ENCODE data around the gene CPXM2. TPM values are rescaled to one million over a fixed set of nuclear protein-coding genes. Genes with fewer than 3 reads are reported as not detected.

The CPXM2 gene
- total RNA-seq, 1 donor from 2014 or later = 0.33 TPM

DNA sequence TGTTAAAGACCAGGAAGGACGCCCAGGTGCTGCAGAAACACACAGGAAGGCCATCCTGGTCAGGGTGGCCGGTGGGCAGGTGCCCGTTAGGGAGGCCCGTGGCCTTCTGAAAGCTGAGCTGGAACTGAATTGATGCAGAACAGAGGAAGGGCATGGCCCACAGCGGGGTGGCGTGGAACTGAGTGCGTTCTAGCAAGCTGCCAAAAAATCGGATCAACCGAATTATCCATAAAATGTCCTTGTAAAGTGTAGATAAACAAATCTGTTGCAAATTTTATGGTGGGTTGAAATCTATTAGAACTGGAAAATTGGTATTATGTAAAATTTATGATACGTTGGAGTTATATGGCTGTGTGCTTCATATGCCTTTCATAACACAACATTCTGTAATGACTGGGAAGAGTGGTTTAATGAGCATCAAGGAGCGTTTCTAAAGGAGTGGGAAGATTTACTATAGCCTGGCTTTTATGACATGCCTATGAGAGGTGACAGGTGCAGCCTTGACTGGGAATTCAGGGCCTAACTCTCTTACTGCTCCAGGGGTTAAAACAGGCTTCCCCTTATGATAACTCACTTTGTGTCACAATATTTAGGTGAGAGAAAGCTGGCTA is 117.4 kb downstream of the CPXM2 start:
- Mint-ChIP-seq H3K27me3 (ENCODE audit: unreplicated experiment) (peaks cover 4% of the 10 kb centered on the region), H3K4me1 (ENCODE audit: unreplicated experiment) (no peaks in the 10 kb centered on the region), H3K36me3 (ENCODE audit: low read depth, unreplicated experiment) (no peaks in the 10 kb centered on the region), H3K4me3 (ENCODE audit: unreplicated experiment) (no peak overlapping the region), H3K9me3 (ENCODE audit: unreplicated experiment) (no peaks in the 10 kb centered on the region), H3K27ac (ENCODE audit: unreplicated experiment) (no peak overlapping the region)
- TF ChIP-seq, protein P1, sequence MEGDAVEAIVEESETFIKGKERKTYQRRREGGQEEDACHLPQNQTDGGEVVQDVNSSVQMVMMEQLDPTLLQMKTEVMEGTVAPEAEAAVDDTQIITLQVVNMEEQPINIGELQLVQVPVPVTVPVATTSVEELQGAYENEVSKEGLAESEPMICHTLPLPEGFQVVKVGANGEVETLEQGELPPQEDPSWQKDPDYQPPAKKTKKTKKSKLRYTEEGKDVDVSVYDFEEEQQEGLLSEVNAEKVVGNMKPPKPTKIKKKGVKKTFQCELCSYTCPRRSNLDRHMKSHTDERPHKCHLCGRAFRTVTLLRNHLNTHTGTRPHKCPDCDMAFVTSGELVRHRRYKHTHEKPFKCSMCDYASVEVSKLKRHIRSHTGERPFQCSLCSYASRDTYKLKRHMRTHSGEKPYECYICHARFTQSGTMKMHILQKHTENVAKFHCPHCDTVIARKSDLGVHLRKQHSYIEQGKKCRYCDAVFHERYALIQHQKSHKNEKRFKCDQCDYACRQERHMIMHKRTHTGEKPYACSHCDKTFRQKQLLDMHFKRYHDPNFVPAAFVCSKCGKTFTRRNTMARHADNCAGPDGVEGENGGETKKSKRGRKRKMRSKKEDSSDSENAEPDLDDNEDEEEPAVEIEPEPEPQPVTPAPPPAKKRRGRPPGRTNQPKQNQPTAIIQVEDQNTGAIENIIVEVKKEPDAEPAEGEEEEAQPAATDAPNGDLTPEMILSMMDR (IDR thresholded peaks at IDR 0.05; ENCODE audit: unreplicated experiment) = no peak
- no peak for DNase-seq (ENCODE audit: low spot score)

DNA sequence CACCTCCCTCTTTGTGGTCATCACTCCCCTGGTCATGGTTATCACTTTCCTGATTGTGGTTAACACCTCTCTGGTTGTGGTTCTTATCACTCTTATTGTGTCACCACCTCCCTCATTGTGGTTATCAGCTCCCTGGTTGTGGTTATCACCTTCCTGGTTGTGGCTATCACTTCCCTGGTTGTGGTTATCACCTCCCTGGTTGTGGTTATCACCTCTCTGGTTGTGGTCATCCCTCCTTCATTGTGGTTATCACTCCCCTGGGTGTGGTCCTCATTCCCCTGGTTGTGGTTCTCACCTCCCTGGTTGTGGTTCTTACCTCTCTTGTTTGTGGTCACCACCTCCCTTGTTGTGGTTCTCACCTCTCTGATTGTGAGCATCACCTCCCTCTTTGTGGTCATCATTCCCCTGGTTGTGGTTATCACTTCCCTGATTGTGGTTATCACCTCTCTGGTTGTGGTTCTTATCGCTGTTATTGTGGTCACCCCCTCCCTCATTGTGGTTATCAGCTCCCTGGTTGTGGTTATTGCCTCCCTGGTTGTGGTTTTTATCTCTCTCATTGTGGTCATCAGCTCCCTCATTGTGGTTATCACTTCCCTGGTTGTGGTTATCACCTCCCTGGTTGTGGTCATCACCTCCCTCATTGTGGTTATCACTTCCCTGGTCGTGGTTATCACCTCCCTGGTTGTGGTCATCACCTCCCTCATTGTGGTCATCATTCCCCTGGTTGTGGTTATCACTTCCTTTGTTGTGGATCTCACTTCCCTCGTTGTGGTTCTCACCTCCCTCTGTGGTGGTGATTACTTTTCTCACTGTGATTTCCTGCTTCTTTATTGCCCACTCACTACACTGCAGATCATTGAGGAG is 118.7 kb downstream of the CPXM2 start:
- peaks cover 4% of the 10 kb centered on the region for H3K27me3 Mint-ChIP-seq (ENCODE audit: unreplicated experiment)
- TF ChIP-seq, protein P1 (IDR thresholded peaks at IDR 0.05; ENCODE audit: unreplicated experiment) = no peak
- no peaks in the 10 kb centered on the region for H3K9me3 Mint-ChIP-seq (ENCODE audit: unreplicated experiment)
- H3K4me1 Mint-ChIP-seq (ENCODE audit: unreplicated experiment) = no peaks in the 10 kb centered on the region
- H3K27ac Mint-ChIP-seq (ENCODE audit: unreplicated experiment) = no peak overlapping the region
- no peak overlapping the region for H3K4me3 Mint-ChIP-seq (ENCODE audit: unreplicated experiment)
- no peak for DNase-seq (ENCODE audit: low spot score)
- H3K36me3 Mint-ChIP-seq (ENCODE audit: low read depth, unreplicated experiment) = no peaks in the 10 kb centered on the region

DNA sequence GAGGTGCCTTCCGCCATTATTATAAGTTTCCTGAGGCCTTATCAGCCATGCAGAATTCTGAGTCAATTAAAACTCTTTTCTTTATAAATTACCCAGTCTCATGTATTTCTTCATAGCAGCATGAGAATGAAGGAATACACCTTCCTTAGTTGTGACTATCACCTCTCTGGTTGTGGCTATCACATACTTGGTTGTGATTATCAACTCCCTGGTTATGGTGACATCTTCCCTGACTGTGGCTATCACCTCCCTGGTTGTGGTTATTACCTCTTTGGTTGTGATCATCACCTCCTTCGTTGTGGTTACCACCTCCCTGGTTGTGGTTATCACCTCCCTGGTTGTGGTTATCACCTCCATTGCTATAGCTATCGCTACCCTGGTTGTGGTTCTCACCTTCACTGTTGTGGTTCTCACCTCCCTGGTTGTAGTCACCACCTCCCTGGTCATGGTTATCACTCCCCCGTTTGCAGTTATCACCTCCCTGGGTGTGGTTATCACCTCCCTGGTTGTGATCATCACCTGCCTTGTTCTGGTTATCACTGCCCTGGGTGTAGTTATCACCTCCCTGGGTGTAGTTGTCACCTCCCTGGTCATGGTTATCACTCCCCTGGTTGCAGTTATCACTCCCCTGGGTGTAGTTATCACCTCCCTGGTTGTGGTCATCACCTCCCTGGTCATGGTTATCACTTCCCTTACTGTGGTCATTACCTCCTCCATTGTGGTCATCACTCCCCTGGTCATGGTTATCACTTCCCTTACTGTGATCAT is 119.5 kb downstream of the CPXM2 start:
- Mint-ChIP-seq H3K27me3 (ENCODE audit: unreplicated experiment) (peaks cover 4% of the 10 kb centered on the region), H3K36me3 (ENCODE audit: low read depth, unreplicated experiment) (no peaks in the 10 kb centered on the region), H3K4me1 (ENCODE audit: unreplicated experiment) (no peaks in the 10 kb centered on the region), H3K4me3 (ENCODE audit: unreplicated experiment) (no peak overlapping the region), H3K9me3 (ENCODE audit: unreplicated experiment) (no peaks in the 10 kb centered on the region), H3K27ac (ENCODE audit: unreplicated experiment) (no peak overlapping the region)
- TF ChIP-seq, protein P1 (IDR thresholded peaks at IDR 0.05; ENCODE audit: unreplicated experiment) = no peak
- DNase-seq (ENCODE audit: low spot score) = no peak

DNA sequence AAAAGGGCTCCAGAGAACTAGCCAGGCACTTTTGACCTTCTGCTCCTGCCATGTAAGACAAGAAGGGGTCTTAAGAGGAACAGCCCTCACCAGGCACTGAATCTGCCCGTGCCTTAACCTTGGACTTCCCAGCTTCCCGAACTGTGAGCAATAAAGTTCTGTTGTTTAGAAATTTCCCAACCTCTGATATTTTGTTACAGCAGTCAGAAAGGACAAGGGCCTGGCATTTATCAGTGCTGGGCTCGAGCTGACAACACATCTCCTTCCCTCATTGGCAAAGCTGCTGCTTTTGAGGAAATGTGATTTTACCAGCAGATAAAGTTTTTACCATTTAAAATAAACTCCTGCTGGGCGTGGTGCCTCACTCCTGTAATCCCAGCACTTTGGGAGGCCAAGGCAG is 122.0 kb downstream of the CPXM2 start:
- no peak overlapping the region for H3K4me3 Mint-ChIP-seq (ENCODE audit: unreplicated experiment)
- H3K36me3 Mint-ChIP-seq (ENCODE audit: low read depth, unreplicated experiment) = no peaks in the 10 kb centered on the region
- TF ChIP-seq, protein P1 (IDR thresholded peaks at IDR 0.05; ENCODE audit: unreplicated experiment) = no peak
- peaks cover 4% of the 10 kb centered on the region for H3K27me3 Mint-ChIP-seq (ENCODE audit: unreplicated experiment)
- no peak for DNase-seq (ENCODE audit: low spot score)
- H3K4me1 Mint-ChIP-seq (ENCODE audit: unreplicated experiment) = no peaks in the 10 kb centered on the region
- H3K27ac Mint-ChIP-seq (ENCODE audit: unreplicated experiment) = no peak overlapping the region
- H3K9me3 Mint-ChIP-seq (ENCODE audit: unreplicated experiment) = no peaks in the 10 kb centered on the region
